Urothelium cell line (cell line): ENCODE data around the gene MAT1A.
"Not testable (repeated sequence)": the region's sequence is repeated elsewhere in the genome, so short reads cannot be mapped to it uniquely, and the experiment has no call there.

Source experiments
- DNase-seq: peaks from one replicate; pipeline ENCODE4 v3.0.0; 2011; ENCODE audit warnings: low spot score, mixed read lengths
- FAIRE-seq: peaks from 2 replicates; lab custom pipeline; 2011; peaks lifted over from hg19 to GRCh38; lab: Jason Lieb, UNC

MAT1A gene

DNA sequence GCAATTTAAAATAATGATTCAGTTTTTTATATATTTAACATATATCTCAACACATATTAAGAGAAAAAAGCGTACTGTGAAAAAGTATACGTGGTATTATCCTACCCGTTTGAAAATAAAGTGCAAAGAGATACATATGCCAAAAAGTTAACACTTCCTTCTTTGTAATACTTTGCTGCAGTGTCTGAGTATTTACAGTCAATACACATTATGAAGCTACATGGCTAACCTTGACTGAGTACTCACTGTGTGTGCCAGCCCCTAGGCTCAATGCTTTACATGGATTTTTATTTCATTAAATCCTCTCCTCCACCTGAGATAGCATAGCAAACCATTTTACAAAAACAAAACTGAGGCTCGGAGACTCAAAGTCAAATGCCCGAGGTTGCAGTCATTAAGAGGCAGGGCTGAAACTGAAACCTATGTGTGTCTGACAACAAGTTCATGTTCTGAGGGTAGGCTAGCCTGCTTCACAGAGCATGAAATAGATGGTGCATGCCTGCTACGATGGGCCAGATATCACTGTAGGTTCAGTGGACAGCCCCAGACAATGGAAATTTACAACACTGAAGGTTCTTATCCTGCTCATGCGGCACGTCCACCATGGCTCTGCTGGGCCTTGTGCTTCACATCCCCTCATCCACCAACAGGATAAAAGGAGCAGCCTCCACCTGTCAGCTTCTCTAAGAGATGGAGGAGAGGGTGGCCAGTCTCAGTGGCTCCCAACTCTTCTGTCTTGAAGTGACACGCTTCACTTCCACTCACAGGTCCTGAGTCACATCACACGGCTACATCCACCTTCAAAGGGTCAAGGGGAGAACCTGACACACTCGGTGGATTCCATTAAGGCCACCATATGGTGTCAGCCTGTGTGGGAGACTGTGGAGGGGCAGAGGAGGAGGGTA lies 54.9 kb downstream of the MAT1A start:
- DNase-seq, FAIRE-seq: not testable (repeated sequence)

GRCh38 chr10:80233871-80234270 lies 55.6 kb downstream of the MAT1A start:
- DNase-seq, FAIRE-seq: not testable (repeated sequence)

- not testable (repeated sequence) for DNase-seq, FAIRE-seq
These were observed 62.7 kb downstream of the MAT1A start for GRCh38 chr10:80226723-80227122.

DNA sequence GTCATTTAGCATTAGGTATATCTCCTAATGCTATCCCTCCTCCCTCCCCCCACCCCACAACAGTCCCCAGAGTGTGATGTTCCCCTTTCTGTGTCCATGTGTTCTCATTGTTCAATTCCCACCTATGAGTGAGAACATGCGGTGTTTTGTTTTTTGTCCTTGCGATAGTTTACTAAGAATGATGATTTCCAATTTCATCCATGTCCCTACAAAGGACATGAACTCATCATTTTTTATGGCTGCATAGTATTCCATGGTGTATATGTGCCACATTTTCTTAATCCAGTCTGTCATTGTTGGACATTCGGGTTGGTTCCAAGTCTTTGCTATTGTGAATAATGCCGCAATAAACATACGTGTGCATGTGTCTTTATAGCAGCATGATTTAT lies 66.4 kb downstream of the MAT1A start:
- not testable (repeated sequence) for DNase-seq, FAIRE-seq
